ENCODE data around the gene OR2Z1. TPM values are rescaled to one million over a fixed set of nuclear protein-coding genes. Genes with fewer than 3 reads are reported as not detected.

The OR2Z1 gene
- total and polyA plus RNA-seq, 2 of the 13 experiments (the other 11 are each of a cell fraction or from before 2014, with no cell fraction given): not detected

DNA sequence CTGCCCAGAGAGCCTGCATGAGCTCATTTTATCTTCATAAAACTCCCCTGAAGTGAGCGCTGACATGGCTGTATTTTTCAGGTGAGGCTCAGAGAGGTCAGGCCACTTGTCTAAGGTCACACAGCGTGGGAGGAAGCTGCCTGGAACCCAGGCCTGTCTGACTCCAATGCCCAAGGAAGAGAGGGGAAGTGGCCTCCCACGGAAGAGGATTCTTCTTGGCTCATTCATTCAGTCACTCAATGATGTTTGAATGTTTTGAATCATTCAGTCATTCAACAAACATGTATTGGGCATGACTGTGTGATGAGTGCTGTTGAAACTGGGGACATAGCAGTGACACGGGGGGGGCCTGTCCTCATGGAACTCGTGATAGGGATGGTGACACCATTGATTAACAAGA, 34.9 kb upstream of the OR2Z1 start:
- no peaks in the 10 kb centered on the region for H3K79me2 ChIP-seq (ENCODE audit: insufficient read depth, low read length)
- TF ChIP-seq DPF2 (CRISPR knock-in tag; IDR thresholded peaks at IDR 0.05; ENCODE audit: borderline replicate concordance, low read depth): no peak
- peak; percentile 40; the same call in 1 of the 2 replicates for TF ChIP-seq ZNF768 (CRISPR knock-in tag; IDR thresholded peaks at IDR 0.05)
- POLR2A ChIA-PET: no interaction called here
- no peaks in the 10 kb centered on the region for H4K20me1 ChIP-seq (ENCODE audit: insufficient read depth, low read length)
- WGBS (ENCODE audit: low lambda C conversion rate): 7% methylated on average over 5 of the region's 5 CpGs
- no TSS peak for BruUV-seq (replicated peaks)
- no peak overlapping the region for H3K9ac ChIP-seq (ENCODE audit: insufficient read depth, low read depth, low read length)
- no peak overlapping the region for H3K27ac ChIP-seq (ENCODE audit: extremely low read length, insufficient read depth, low read length)
- no peaks in the 10 kb centered on the region for H3K9me3 ChIP-seq (ENCODE audit: low read length)
- CTCF ChIA-PET (ENCODE audit: low intra/inter-chr PET ratio, low total read pairs): no interaction called here
- H3K4me2 ChIP-seq (ENCODE audit: low read depth, low read length): no peak overlapping the region
- in situ Hi-C loops (cut with HindIII; ENCODE audit: extremely low pct_ligation_motif_present, low pct_unique_long_range_greater_than_20kb): no loop called here
- intact Hi-C loops (cut with micrococcal nuclease; ENCODE audit: unreplicated experiment): no loop called here
- H2AFZ ChIP-seq (ENCODE audit: low read length): no peak overlapping the region
- no peak for FAIRE-seq
- no peaks in the 10 kb centered on the region for H3K36me3 ChIP-seq (replicated peaks in 1 of 2; ENCODE audit: control insufficient read depth in 1 of 2, insufficient read depth in 2 of 2, low read length in 2 of 2)
- no peak overlapping the region for H3K4me3 ChIP-seq (replicated peaks in 1 of 3; ENCODE audit: insufficient read depth in 1 of 3, low read depth in 2 of 3, low read length in 3 of 3)
- no peaks in the 10 kb centered on the region for H3K27me3 ChIP-seq (ENCODE audit: control insufficient read depth in 1 of 2, insufficient read depth in 2 of 2, low read length in 2 of 2)
- no peak for DNase-seq (ENCODE audit: low spot score)
- H3K4me1 ChIP-seq (ENCODE audit: insufficient read depth, low read length): no peaks in the 10 kb centered on the region
- no peak for ATAC-seq

GRCh38 chr19:8688930-8689329, 32.5 kb upstream of the OR2Z1 start:
- WGBS (ENCODE audit: low lambda C conversion rate): 70% methylated on average over 15 of the region's 15 CpGs
- no peaks in the 10 kb centered on the region for H4K20me1 ChIP-seq (ENCODE audit: insufficient read depth, low read length)
- TF ChIP-seq BHLHE40 (IDR thresholded peaks at IDR 0.05; ENCODE audit: low read length) (no peak), FOXM1 (CRISPR knock-in tag; IDR thresholded peaks at IDR 0.05) (no peak), AGO1 (IDR thresholded peaks at IDR 0.05; ENCODE audit: low read depth, low read length, poor library complexity, severe bottlenecking) (no peak), ZNF121 (CRISPR knock-in tag; IDR thresholded peaks at IDR 0.05) (no peak), CREB1 (IDR thresholded peaks at IDR 0.05) (peak; percentile 20; the same call in 1 of the 2 replicates), CREB1 (CRISPR knock-in tag; IDR thresholded peaks at IDR 0.05) (no peak)
- TF ChIP-seq, protein P1, sequence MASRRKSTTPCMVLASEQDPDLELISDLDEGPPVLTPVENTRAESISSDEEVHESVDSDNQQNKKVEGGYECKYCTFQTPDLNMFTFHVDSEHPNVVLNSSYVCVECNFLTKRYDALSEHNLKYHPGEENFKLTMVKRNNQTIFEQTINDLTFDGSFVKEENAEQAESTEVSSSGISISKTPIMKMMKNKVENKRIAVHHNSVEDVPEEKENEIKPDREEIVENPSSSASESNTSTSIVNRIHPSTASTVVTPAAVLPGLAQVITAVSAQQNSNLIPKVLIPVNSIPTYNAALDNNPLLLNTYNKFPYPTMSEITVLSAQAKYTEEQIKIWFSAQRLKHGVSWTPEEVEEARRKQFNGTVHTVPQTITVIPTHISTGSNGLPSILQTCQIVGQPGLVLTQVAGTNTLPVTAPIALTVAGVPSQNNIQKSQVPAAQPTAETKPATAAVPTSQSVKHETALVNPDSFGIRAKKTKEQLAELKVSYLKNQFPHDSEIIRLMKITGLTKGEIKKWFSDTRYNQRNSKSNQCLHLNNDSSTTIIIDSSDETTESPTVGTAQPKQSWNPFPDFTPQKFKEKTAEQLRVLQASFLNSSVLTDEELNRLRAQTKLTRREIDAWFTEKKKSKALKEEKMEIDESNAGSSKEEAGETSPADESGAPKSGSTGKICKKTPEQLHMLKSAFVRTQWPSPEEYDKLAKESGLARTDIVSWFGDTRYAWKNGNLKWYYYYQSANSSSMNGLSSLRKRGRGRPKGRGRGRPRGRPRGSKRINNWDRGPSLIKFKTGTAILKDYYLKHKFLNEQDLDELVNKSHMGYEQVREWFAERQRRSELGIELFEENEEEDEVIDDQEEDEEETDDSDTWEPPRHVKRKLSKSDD (CRISPR knock-in tag; IDR thresholded peaks at IDR 0.05; ENCODE audit: low read depth): no peak
- TF ChIP-seq, protein P2, sequence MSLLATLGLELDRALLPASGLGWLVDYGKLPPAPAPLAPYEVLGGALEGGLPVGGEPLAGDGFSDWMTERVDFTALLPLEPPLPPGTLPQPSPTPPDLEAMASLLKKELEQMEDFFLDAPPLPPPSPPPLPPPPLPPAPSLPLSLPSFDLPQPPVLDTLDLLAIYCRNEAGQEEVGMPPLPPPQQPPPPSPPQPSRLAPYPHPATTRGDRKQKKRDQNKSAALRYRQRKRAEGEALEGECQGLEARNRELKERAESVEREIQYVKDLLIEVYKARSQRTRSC (CRISPR knock-in tag; IDR thresholded peaks at IDR 0.05; ENCODE audit: low read depth): no peak
- 0 out of 5 replicates have a peak, but pooled peaks cover 0 to 2% of the 10 kb centered on the region in 2 experiments for H3K27me3 ChIP-seq (ENCODE audit: control insufficient read depth in 1 of 2, insufficient read depth in 2 of 2, low read length in 2 of 2)
- ATAC-seq: no peak
- BruUV-seq (replicated peaks): no TSS peak
- in situ Hi-C loops (cut with HindIII; ENCODE audit: extremely low pct_ligation_motif_present, low pct_unique_long_range_greater_than_20kb) (no loop called here), intact Hi-C loops (cut with micrococcal nuclease; ENCODE audit: unreplicated experiment) (no loop called here)
- DNase-seq (ENCODE audit: low spot score): no peak
- H3K4me3 ChIP-seq (replicated peaks in 1 of 3; ENCODE audit: insufficient read depth in 1 of 3, low read depth in 2 of 3, low read length in 3 of 3): no peak overlapping the region
- POLR2A ChIA-PET: no interaction called here
- CTCF ChIA-PET (ENCODE audit: low intra/inter-chr PET ratio, low total read pairs): no interaction called here
- no peaks in the 10 kb centered on the region for H3K79me2 ChIP-seq (ENCODE audit: insufficient read depth, low read length)
- no peak for FAIRE-seq
- H3K4me2 ChIP-seq (ENCODE audit: low read depth, low read length): no peak overlapping the region
- no peaks in the 10 kb centered on the region for H3K36me3 ChIP-seq (replicated peaks in 1 of 2; ENCODE audit: control insufficient read depth in 1 of 2, insufficient read depth in 2 of 2, low read length in 2 of 2)
- H3K9me3 ChIP-seq (ENCODE audit: low read length): no peaks in the 10 kb centered on the region
- no peaks in the 10 kb centered on the region for H3K4me1 ChIP-seq (ENCODE audit: insufficient read depth, low read length)
- H3K27ac ChIP-seq (ENCODE audit: extremely low read length, insufficient read depth, low read length): no peak overlapping the region
- H2AFZ ChIP-seq (ENCODE audit: low read length): no peak overlapping the region
- no peak overlapping the region for H3K9ac ChIP-seq (ENCODE audit: insufficient read depth, low read depth, low read length)
